Measurements from ENCODE around the gene OR2T5. TPM values are rescaled to one million over a fixed set of nuclear protein-coding genes. Genes with fewer than 3 reads are reported as not detected.
"Not testable (repeated sequence)": the region's sequence is repeated elsewhere in the genome, so short reads cannot be mapped to it uniquely, and the experiment has no call there.

Gene OR2T5
- total and polyA plus RNA-seq, 2 of the 4 experiments (the other 2 are of a cell fraction): not detected

DNA sequence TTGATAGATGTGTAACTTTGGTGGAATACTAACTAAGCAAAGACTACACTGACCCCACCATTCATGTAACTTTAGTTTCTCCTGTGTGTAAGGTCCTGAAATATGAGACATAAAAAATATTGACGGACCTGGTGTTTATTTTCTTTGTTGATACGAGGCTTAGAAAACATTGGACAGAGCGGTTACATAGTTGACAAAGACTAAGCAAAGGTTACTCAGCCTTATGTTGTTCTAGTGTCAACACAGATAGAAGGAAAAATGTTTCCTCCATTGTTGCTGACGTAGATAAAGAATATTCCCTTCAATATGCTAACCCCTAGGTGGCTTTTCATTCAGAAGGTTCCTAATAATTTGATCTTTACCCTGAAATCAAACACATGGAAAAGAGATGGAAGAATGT is 33.3 kb upstream of the OR2T5 start:
- H3K56ac ChIP-seq (ENCODE audit: extremely low read depth, insufficient read depth, low read length); H2AK5ac ChIP-seq (ENCODE audit: low read depth, low read length); H3K4ac ChIP-seq (ENCODE audit: low read depth, low read length); H3K14ac ChIP-seq (replicated peaks; ENCODE audit: low read depth, low read length); H3K9me1 ChIP-seq (ENCODE audit: insufficient read depth, low read length); POLR2A ChIA-PET (ENCODE audit: unreplicated experiment); H4K20me1 ChIP-seq (ENCODE audit: insufficient read depth, low read length); H3K23ac ChIP-seq (ENCODE audit: low read depth, low read length); H2BK15ac ChIP-seq (ENCODE audit: low read depth, low read length); H2BK120ac ChIP-seq (ENCODE audit: low read depth, low read length); H4K5ac ChIP-seq (ENCODE audit: low read depth, low read length); H2AFZ ChIP-seq (replicated peaks; ENCODE audit: low read length, poor library complexity); H3K4me2 ChIP-seq (ENCODE audit: low read depth, low read length); H4K8ac ChIP-seq (ENCODE audit: low read depth in 2 of 2, low read length in 2 of 2); intact Hi-C loops (cut with micrococcal nuclease); H3K9ac ChIP-seq (ENCODE audit: low read depth, low read length); BruUV-seq (replicated peaks); H3K4me3 ChIP-seq (ENCODE audit: insufficient read depth, low read depth, low read length); H2BK20ac ChIP-seq (ENCODE audit: low read depth, low read length); CTCF ChIA-PET; in situ Hi-C loops (cut with MboI; ENCODE audit: low sequenced_read_pairs); H3K36me3 ChIP-seq (ENCODE audit: control insufficient read depth, insufficient read depth, low read length); H2AK9ac ChIP-seq (replicated peaks; ENCODE audit: low read depth, low read length, poor library complexity); H3K27ac ChIP-seq (ENCODE audit: insufficient read depth, low read length); H3K4me1 ChIP-seq (ENCODE audit: control insufficient read depth, insufficient read depth, low read length); dilution Hi-C loops (cut with HindIII; ENCODE audit: low sequenced_read_pairs, unreplicated experiment); H2BK5ac ChIP-seq (ENCODE audit: low read depth, low read length, poor library complexity, severe bottlenecking); H3K27me3 ChIP-seq (ENCODE audit: control insufficient read depth, insufficient read depth, low read length); H3K18ac ChIP-seq (ENCODE audit: low read depth, low read length); H3K9me3 ChIP-seq (ENCODE audit: control insufficient read depth, insufficient read depth, low read length); DNase-seq; H4K91ac ChIP-seq (ENCODE audit: insufficient read depth, low read depth, low read length); ATAC-seq (ENCODE audit: low read depth); H3K79me1 ChIP-seq (ENCODE audit: low read depth in 1 of 2, low read length in 2 of 2): not testable (repeated sequence)
- no CpG with 5 or more reads among the region's 4 CpGs for WGBS, 2 experiments (ENCODE audit: extremely low coverage in 2 of 2, insufficient read length in 1 of 2)

DNA sequence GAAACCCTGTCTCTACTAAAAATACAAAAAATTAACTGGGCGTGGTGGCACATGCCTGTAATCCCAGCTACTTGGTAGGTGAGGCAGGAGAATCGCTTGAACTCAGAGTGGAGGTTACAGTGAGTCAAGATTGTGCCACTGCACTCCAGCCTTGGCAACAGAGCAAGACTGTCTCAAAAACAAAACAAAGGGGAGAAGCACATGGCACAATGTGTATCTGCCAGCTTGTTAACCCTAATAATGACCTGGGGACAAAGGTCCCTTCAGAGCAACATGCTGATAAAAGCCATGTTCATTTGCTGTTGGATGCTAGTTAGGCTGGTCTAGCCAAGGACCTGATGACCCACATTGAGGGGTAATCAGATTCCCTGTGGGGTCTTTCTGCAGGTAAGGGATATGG is 31.8 kb upstream of the OR2T5 start:
- H2AK5ac ChIP-seq (ENCODE audit: low read depth, low read length); H3K36me3 ChIP-seq (ENCODE audit: control insufficient read depth, insufficient read depth, low read length); H2BK120ac ChIP-seq (ENCODE audit: low read depth, low read length); H3K9me1 ChIP-seq (ENCODE audit: insufficient read depth, low read length); H3K9me3 ChIP-seq (ENCODE audit: control insufficient read depth, insufficient read depth, low read length); H2AFZ ChIP-seq (replicated peaks; ENCODE audit: low read length, poor library complexity); intact Hi-C loops (cut with micrococcal nuclease); dilution Hi-C loops (cut with HindIII; ENCODE audit: low sequenced_read_pairs, unreplicated experiment); H2BK15ac ChIP-seq (ENCODE audit: low read depth, low read length); H3K9ac ChIP-seq (ENCODE audit: low read depth, low read length); H4K20me1 ChIP-seq (ENCODE audit: insufficient read depth, low read length); BruUV-seq (replicated peaks); H3K4me2 ChIP-seq (ENCODE audit: low read depth, low read length); H3K18ac ChIP-seq (ENCODE audit: low read depth, low read length); H2BK20ac ChIP-seq (ENCODE audit: low read depth, low read length); H4K5ac ChIP-seq (ENCODE audit: low read depth, low read length); H4K8ac ChIP-seq (ENCODE audit: low read depth in 2 of 2, low read length in 2 of 2); H3K23ac ChIP-seq (ENCODE audit: low read depth, low read length); H3K4ac ChIP-seq (ENCODE audit: low read depth, low read length); H3K27ac ChIP-seq (ENCODE audit: insufficient read depth, low read length); POLR2A ChIA-PET (ENCODE audit: unreplicated experiment); H2AK9ac ChIP-seq (replicated peaks; ENCODE audit: low read depth, low read length, poor library complexity); H2BK5ac ChIP-seq (ENCODE audit: low read depth, low read length, poor library complexity, severe bottlenecking); H3K27me3 ChIP-seq (ENCODE audit: control insufficient read depth, insufficient read depth, low read length); H3K14ac ChIP-seq (replicated peaks; ENCODE audit: low read depth, low read length); in situ Hi-C loops (cut with MboI; ENCODE audit: low sequenced_read_pairs); DNase-seq; H3K56ac ChIP-seq (ENCODE audit: extremely low read depth, insufficient read depth, low read length); CTCF ChIA-PET; H4K91ac ChIP-seq (ENCODE audit: insufficient read depth, low read depth, low read length); ATAC-seq (ENCODE audit: low read depth); H3K4me3 ChIP-seq (ENCODE audit: insufficient read depth, low read depth, low read length); H3K4me1 ChIP-seq (ENCODE audit: control insufficient read depth, insufficient read depth, low read length); H3K79me1 ChIP-seq (ENCODE audit: low read depth in 1 of 2, low read length in 2 of 2): not testable (repeated sequence)
- no CpG with 5 or more reads among the region's 2 CpGs for WGBS, 2 experiments (ENCODE audit: extremely low coverage in 2 of 2, insufficient read length in 1 of 2)
